ENCODE results near the gene RASGRF1.
"Not testable (repeated sequence)": the region's sequence is repeated elsewhere in the genome, so short reads cannot be mapped to it uniquely, and the experiment has no call there.

Gene RASGRF1

DNA sequence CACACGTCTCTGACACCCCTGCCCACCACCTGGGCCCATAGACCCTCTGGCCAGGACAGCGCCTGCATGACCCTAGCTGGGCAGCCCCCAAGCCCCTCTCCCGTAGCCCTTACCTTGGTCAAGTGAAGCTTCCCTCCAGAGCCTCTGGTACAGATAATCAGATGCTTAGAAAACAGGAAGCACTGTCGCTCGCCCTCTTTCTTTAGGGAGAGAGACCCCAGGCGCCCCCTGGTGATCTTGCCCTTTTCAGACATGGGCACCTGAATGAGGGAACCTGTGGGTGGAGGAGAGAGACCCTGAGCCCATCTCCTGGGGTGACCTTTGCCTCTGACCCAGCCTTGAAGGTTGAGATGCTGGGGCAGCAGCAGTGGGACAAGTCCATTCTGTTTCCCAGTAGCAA is 65.4 kb downstream of the RASGRF1 start:
- Histone ChIP-seq H3F3A (ENCODE audit: insufficient read depth, low read length) (no peaks in the 10 kb centered on the region), H3K36me3 (replicated peaks; ENCODE audit: insufficient read depth, low read length) (no peaks in the 10 kb centered on the region), H4K20me1 (ENCODE audit: insufficient read depth, low read length) (no peaks in the 10 kb centered on the region), H3K9me3 (replicated peaks; ENCODE audit: insufficient read depth, low read length) (no peaks in the 10 kb centered on the region), H3K4me2 (ENCODE audit: low read depth, low read length) (no peak overlapping the region), H3K4me1 (ENCODE audit: low read length) (no peaks in the 10 kb centered on the region), H2AFZ (ENCODE audit: low read length) (no peak overlapping the region), H3K4me3 (ENCODE audit: low read length) (no peak overlapping the region), H3K9ac (ENCODE audit: low read length) (no peak overlapping the region), H3K27me3 (replicated peaks; ENCODE audit: insufficient read depth, low read length) (no peaks in the 10 kb centered on the region), H3K27ac (ENCODE audit: low read length) (no peak overlapping the region), H3K79me2 (ENCODE audit: low read length) (no peaks in the 10 kb centered on the region), H3K9me2 (replicated peaks; ENCODE audit: insufficient read depth, low read length) (no peaks in the 10 kb centered on the region)
- no peak for DNase-seq
- TF ChIP-seq, protein P1, sequence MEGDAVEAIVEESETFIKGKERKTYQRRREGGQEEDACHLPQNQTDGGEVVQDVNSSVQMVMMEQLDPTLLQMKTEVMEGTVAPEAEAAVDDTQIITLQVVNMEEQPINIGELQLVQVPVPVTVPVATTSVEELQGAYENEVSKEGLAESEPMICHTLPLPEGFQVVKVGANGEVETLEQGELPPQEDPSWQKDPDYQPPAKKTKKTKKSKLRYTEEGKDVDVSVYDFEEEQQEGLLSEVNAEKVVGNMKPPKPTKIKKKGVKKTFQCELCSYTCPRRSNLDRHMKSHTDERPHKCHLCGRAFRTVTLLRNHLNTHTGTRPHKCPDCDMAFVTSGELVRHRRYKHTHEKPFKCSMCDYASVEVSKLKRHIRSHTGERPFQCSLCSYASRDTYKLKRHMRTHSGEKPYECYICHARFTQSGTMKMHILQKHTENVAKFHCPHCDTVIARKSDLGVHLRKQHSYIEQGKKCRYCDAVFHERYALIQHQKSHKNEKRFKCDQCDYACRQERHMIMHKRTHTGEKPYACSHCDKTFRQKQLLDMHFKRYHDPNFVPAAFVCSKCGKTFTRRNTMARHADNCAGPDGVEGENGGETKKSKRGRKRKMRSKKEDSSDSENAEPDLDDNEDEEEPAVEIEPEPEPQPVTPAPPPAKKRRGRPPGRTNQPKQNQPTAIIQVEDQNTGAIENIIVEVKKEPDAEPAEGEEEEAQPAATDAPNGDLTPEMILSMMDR (IDR thresholded peaks at IDR 0.05; ENCODE audit: low read length), result peak; percentile 6; the same call in 1 of the 2 replicates
- no peak for TF ChIP-seq EZH2phosphoT487 (IDR thresholded peaks at IDR 0.05; ENCODE audit: low read length)

DNA sequence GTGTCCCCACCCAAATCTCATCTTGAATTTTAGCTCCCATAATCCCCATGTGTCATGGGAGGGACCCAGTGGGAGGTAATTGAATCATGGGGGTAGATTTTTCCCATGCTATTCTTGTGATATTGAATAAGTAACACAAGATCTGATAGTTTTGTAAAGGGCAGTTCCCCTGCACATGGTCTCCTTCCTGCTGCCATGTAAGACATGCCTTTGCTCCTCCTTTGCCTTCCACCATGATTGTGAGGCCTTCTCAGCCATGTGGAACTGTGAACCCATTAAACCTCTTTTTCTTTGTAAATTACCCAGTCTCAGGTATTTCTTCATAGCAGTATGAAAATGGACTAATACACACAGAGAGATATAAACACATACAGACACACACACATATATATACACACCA is 66.1 kb downstream of the RASGRF1 start:
- H4K20me1 ChIP-seq (ENCODE audit: insufficient read depth, low read length); H3K36me3 ChIP-seq (replicated peaks; ENCODE audit: insufficient read depth, low read length); H3K79me2 ChIP-seq (ENCODE audit: low read length); H3K27me3 ChIP-seq (replicated peaks; ENCODE audit: insufficient read depth, low read length); H3K9ac ChIP-seq (ENCODE audit: low read length); H3K4me1 ChIP-seq (ENCODE audit: low read length); H3K27ac ChIP-seq (ENCODE audit: low read length); DNase-seq; H3K9me2 ChIP-seq (replicated peaks; ENCODE audit: insufficient read depth, low read length); H3K4me3 ChIP-seq (ENCODE audit: low read length); H3K9me3 ChIP-seq (replicated peaks; ENCODE audit: insufficient read depth, low read length); H3K4me2 ChIP-seq (ENCODE audit: low read depth, low read length); H2AFZ ChIP-seq (ENCODE audit: low read length); H3F3A ChIP-seq (ENCODE audit: insufficient read depth, low read length): not testable (repeated sequence)

DNA sequence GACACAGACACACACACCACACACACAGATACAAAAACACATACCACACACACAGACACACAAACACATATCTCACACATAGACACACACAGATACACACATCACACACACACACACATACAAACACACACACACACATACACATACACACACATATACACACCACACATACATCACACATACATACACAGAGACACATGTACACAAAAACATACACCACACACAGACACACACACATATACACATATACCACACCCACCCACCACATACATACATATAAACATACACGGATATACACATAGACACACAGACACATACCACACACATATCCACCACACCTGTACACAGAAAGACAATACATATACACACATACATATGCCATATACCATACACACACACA is 66.7 kb downstream of the RASGRF1 start:
- H3K9me3 ChIP-seq (replicated peaks; ENCODE audit: insufficient read depth, low read length), result no peaks in the 10 kb centered on the region
- H4K20me1 ChIP-seq (ENCODE audit: insufficient read depth, low read length), result no peaks in the 10 kb centered on the region
- H3K4me1 ChIP-seq (ENCODE audit: low read length), result no peaks in the 10 kb centered on the region
- no peak for TF ChIP-seq EZH2 (optimal IDR thresholded peaks at IDR 0.05; ENCODE audit: low read depth, low read length)
- TF ChIP-seq, protein P1 (IDR thresholded peaks at IDR 0.05; ENCODE audit: low read length), result no peak
- H3K4me3 ChIP-seq (ENCODE audit: low read length), result no peak overlapping the region
- no peaks in the 10 kb centered on the region for H3K36me3 ChIP-seq (replicated peaks; ENCODE audit: insufficient read depth, low read length)
- no peak overlapping the region for H2AFZ ChIP-seq (ENCODE audit: low read length)
- DNase-seq, result no peak
- H3K79me2 ChIP-seq (ENCODE audit: low read length), result no peaks in the 10 kb centered on the region
- no peak overlapping the region for H3K27ac ChIP-seq (ENCODE audit: low read length)
- H3K4me2 ChIP-seq (ENCODE audit: low read depth, low read length), result no peak overlapping the region
- no peaks in the 10 kb centered on the region for H3F3A ChIP-seq (ENCODE audit: insufficient read depth, low read length)
- H3K9me2 ChIP-seq (replicated peaks; ENCODE audit: insufficient read depth, low read length), result no peaks in the 10 kb centered on the region
- H3K9ac ChIP-seq (ENCODE audit: low read length), result no peak overlapping the region
- H3K27me3 ChIP-seq (replicated peaks; ENCODE audit: insufficient read depth, low read length), result no peaks in the 10 kb centered on the region

DNA sequence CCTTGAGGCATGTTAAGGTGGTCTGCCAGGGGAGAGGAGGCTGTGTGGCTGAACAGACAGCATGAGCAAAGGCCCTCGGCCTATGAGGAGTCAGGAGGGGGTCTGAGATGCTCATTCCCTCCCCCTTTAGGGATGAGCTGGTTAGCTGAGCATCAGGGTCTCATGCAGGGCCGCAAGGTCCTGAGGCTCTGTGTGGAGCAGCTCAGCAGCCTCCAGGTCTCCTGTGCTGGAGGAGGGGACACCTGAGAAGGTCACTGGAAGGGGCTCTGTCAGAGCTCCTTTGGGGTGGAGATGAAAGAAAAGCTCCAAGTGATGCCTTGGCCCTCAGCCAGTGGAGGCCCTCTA is 67.1 kb downstream of the RASGRF1 start:
- no peak overlapping the region for H3K9ac ChIP-seq (ENCODE audit: low read length)
- H3K27me3 ChIP-seq (replicated peaks; ENCODE audit: insufficient read depth, low read length), result no peaks in the 10 kb centered on the region
- no peaks in the 10 kb centered on the region for H3K9me2 ChIP-seq (replicated peaks; ENCODE audit: insufficient read depth, low read length)
- no peaks in the 10 kb centered on the region for H3K79me2 ChIP-seq (ENCODE audit: low read length)
- no peaks in the 10 kb centered on the region for H3K9me3 ChIP-seq (replicated peaks; ENCODE audit: insufficient read depth, low read length)
- H3K4me1 ChIP-seq (ENCODE audit: low read length), result no peaks in the 10 kb centered on the region
- no peak overlapping the region for H2AFZ ChIP-seq (ENCODE audit: low read length)
- no peak overlapping the region for H3K4me2 ChIP-seq (ENCODE audit: low read depth, low read length)
- no peak overlapping the region for H3K27ac ChIP-seq (ENCODE audit: low read length)
- H3K4me3 ChIP-seq (ENCODE audit: low read length), result no peak overlapping the region
- H3F3A ChIP-seq (ENCODE audit: insufficient read depth, low read length), result no peaks in the 10 kb centered on the region
- TF ChIP-seq EZH2phosphoT487 (IDR thresholded peaks at IDR 0.05; ENCODE audit: low read length) (no peak), EZH2 (optimal IDR thresholded peaks at IDR 0.05; ENCODE audit: low read depth, low read length) (no peak)
- TF ChIP-seq, protein P1 (IDR thresholded peaks at IDR 0.05; ENCODE audit: low read length), result no peak
- DNase-seq, result no peak
- H3K36me3 ChIP-seq (replicated peaks; ENCODE audit: insufficient read depth, low read length), result no peaks in the 10 kb centered on the region
- no peaks in the 10 kb centered on the region for H4K20me1 ChIP-seq (ENCODE audit: insufficient read depth, low read length)

Measured in MM.1S (cell line).